Glomerular visceral epithelial cell (primary cell): Measurements from ENCODE around the gene EIF3J.

Source experiments
- DNase-seq: peaks from one replicate; pipeline ENCODE4 v3.0.0-alpha.2; 2016; ENCODE audit errors: extremely low spot score

The EIF3J gene

GRCh38 chr15:44593042-44593736 is 56.2 kb downstream of the EIF3J start:
- peak; percentile 25 for DNase-seq

GRCh38 chr15:44595246-44595645 is 58.3 kb downstream of the EIF3J start:
- DNase-seq, result no peak

GRCh38 chr15:44595656-44596510 is 58.9 kb downstream of the EIF3J start:
- no peak for DNase-seq

GRCh38 chr15:44596511-44597010 is 59.6 kb downstream of the EIF3J start:
- no peak for DNase-seq

- DNase-seq, result no peak
Observed at GRCh38 chr15:44598066-44598465, 61.1 kb downstream of the EIF3J start.

GRCh38 chr15:44598892-44599291 is 61.9 kb downstream of the EIF3J start:
- no peak for DNase-seq

GRCh38 chr15:44603126-44603525 is 66.2 kb downstream of the EIF3J start:
- no peak for DNase-seq

GRCh38 chr15:44606740-44607139 is 69.8 kb downstream of the EIF3J start:
- DNase-seq, result no peak
